Endometrium (tissue), 2 donors: Measurements from ENCODE around the gene MOSPD3.

Experiments used
- FAIRE-seq: peaks from 2 replicates; lab custom pipeline; 2012; peaks lifted over from hg19 to GRCh38; lab: Jason Lieb, UNC
- donor health status: control.
- donor health status: control.

MOSPD3 gene

DNA sequence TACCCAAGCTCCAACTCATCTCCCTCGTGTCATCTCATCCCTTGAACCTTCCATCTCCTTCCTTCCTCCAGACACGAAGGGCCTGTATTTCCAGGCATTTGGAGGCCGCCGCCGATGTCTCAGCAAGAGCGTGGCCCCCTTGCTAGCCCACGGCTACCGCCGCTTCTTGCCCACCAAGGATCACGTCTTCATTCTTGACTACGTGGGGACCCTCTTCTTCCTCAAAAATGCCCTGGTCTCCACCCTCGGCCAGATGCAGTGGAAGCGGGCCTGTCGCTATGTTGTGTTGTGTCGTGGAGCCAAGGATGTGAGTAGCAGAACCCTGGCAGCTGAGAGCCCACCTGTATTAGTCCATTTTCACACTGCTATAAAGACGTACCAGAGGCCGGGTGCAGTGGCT lies 20.7 kb upstream of the MOSPD3 start:
- no peak for FAIRE-seq

DNA sequence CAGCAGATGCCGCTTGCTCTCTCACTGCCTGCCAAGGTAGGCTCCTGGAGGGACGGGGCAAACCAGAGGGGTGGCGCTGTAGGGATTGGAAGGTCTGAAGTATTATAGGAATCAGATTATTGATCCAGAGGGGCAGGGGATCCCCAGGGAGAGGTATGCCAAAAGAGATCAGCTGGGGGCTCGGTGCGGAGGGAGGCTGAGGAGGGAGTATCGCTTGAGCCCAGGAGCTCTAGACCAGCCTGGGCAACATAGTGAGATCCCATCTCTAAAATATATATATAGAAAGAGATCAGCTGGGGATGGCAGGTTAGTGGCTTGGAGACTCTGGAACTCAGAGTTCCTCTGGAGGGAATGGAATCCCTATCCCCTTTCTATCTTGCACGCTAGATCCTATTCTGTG lies 17.2 kb upstream of the MOSPD3 start:
- FAIRE-seq: no peak

GRCh38 chr7:100598425-100598824 lies 13.9 kb upstream of the MOSPD3 start:
- FAIRE-seq: no peak

DNA sequence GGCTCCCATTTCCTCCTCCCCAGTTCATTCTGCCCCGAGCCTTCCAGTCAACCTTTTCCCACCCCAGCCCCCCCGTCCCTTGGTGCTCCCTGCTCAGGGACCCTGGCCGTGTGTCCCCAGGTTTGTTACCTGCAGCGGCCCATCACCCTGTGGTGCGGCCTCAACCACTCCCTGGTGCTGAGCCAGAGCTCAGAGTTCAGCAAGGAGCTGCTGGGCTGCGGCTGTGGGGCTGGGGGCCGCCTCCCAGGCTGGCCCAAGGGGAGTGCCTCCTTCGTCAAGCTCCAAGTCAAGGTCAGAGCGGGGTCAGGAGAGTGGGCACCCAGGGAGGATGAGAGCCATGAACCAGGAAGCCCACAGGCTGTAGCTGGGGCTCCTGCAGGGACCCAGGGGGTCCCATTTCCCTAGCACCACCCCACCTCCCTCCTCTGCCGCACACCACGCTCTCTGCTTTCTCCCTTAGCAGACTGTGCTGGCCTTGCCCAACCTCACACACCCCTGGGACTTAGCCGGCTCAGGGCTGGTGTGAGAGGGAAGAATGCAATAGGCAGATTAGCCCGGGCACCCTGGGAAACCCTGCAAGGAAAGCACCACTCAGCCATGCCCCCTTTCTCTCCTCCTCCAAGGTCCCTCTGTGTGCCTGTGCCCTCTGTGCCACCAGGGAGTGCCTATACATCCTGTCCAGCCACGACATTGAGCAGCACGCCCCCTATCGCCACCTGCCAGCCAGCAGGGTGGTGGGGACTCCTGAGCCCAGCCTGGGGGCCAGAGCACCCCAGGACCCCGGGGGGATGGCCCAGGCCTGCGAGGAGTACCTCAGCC lies 12.2 kb upstream of the MOSPD3 start:
- FAIRE-seq: no peak

DNA sequence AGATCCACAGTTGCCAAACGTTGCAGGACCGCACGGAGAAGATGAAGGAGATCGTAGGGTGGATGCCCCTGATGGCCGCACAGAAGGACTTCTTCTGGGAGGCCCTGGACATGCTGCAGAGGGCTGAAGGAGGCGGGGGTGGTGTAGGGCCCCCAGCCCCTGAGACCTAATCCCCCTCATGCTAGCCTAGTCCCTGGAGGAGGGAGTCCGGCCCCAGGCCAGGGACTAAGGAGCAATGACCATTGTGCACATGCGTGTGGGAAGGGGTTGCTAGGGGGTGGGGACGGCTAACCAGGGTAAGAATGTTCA lies 11.7 kb upstream of the MOSPD3 start:
- FAIRE-seq: no peak

DNA sequence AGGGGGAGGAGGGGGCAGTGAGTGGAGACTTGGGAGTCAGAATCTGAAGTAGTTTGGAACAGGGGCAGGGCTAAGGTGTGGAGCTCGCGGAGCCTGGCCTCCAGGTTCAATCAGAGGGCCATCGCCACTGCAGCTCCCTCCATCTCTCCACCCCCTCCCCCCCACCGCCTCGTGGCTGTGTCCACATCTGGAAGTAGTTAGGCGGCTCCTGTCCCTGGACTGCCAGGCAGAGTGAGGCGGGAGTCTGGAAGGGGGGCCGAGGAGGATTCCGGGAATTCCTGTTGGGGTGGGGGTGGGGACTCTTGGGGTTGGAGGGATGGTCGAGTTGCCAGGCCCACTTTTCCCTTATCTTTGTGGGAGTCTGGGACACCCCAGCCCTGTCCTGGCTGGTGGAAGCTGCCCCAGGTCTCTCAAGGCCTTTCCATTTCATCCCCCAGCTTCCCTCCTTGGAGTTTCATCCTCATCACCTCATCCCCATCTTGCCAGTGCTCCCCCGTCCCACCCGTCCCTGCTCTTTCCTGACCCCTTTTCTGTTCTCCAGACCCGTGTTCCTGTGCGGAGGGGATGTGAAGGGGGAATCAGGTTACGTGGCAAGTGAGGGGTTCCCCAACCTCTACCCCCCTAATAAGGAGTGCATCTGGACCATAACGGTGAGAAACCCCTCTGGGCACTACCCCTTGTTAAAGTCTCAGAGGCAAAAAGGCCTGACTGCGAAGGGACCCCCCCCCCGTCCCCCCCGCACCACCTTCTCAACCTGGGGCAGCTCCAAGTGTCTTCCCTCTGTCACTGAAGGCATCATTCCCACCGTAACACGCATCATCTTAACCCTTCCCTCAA lies 9.2 kb upstream of the MOSPD3 start:
- FAIRE-seq: no peak

- no peak for FAIRE-seq
Measured at GRCh38 chr7:100603726-100604027, 8.7 kb upstream of the MOSPD3 start.

DNA sequence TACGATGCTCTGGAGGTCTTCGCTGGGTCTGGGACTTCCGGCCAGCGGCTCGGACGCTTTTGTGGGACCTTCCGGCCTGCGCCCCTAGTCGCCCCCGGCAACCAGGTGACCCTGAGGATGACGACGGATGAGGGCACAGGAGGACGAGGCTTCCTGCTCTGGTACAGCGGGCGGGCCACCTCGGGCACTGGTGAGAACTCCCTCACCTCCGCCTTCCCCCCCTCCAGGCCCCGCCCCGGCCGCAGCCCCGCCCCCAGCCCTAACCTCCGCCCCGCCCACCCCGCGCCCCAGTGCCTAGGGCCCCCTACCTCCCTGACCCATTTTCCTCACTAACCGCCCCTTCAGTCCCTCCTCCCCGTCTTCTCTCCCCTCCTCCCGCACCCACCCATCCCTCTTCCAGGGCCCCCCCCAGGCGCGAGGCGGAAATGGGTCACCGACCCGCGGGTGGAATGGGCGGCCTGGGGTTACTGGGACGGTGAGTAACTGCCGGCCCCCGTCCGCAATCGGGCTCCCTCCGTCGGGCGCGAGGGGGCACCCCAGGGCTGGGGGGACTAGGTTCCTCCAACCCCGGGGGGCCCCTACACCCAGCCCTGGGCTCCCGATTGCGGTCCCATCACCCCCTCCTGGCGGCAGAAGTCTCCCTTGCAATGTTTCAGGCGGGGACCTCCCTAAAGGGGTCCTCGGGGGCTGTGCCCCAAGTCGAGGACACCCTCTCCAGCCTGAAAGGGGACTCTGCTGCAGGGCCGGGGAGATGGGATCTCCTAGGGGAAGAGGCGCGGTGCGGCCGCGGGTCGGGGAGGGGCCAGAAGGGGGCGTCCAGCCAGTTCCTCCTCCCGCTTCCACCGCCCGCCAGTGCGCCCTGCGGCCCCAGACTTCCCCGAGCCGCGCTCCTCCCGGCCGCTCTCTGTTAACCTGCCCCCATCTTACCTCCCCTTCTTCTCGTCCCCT lies 8.0 kb upstream of the MOSPD3 start:
- no peak for FAIRE-seq

DNA sequence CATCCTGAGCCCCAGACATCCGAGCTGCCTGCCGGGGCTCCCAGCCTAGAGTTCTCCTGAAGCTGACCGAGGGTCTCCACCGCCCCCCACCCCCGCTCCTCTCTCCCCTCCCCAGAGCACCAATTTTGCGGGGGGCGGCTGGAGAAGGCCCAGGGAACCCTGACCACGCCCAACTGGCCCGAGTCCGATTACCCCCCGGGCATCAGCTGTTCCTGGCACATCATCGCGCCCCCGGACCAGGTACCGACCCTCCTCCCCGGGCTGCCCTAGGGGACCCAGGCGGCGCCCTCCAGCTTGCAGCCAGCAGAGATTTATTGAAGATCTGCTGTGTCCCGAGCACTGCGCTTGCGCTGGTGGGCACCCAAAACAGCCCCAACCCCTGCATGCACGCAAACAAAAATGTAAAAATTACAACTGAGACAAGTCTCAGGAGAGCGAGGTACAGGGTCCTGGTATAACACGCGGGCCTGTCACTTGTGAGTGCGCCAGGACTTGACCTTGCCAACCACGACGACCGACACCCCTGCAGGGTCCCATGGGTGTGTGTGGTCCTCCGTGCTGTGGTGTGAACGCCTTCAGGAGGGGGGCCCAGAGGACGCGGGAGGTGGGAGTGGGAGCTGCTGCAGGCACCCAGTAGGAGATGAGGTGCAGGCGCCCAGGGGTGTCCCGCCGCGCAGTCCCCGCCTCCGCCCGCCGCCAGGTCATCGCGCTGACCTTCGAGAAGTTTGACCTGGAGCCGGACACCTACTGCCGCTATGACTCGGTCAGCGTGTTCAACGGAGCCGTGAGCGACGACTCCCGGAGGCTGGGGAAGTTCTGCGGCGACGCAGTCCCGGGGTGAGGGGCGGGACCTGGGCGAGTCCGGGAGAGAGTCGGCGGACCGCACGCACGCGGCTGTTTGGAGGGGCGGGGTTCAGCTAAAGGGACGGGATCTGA lies 7.1 kb upstream of the MOSPD3 start:
- FAIRE-seq: no peak

DNA sequence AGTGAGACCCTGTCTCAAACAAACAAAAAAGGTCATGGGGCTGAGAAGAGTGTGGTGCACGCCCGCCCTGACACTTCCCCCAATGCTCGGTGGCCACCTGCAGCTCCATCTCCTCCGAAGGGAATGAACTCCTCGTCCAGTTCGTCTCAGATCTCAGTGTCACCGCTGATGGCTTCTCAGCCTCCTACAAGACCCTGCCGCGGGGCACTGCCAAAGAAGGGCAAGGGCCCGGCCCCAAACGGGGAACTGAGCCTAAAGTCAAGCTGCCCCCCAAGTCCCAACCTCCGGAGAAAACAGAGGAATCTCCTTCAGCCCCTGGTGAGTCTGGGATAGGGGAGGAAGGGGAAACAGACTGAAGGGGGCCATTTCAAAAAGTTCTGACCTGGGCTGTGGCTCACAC lies 6.0 kb upstream of the MOSPD3 start:
- FAIRE-seq: no peak

DNA sequence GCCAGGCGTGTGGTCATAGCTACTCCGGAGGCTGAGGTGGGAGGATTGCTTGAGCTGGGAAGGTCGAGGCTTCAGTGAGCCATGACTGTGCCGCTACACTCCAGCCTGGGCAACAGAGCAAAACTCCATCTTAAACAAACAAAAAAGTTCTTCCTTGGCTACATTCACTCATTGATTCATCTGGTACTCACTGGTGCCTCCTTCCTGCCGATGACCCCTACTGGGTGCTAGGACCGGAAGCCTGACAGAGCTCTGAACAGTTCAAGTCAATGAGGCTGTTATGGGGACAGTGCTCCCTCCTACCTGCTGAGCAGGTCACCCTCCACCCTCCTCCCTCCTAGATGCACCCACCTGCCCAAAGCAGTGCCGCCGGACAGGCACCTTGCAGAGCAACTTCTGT lies 5.2 kb upstream of the MOSPD3 start:
- no peak for FAIRE-seq

- FAIRE-seq: no peak
Measured at GRCh38 chr7:100609958-100610357, 2.4 kb upstream of the MOSPD3 start.

- FAIRE-seq: no peak
Measured at GRCh38 chr7:100612730-100613390, 520 bp downstream of the MOSPD3 start.

DNA sequence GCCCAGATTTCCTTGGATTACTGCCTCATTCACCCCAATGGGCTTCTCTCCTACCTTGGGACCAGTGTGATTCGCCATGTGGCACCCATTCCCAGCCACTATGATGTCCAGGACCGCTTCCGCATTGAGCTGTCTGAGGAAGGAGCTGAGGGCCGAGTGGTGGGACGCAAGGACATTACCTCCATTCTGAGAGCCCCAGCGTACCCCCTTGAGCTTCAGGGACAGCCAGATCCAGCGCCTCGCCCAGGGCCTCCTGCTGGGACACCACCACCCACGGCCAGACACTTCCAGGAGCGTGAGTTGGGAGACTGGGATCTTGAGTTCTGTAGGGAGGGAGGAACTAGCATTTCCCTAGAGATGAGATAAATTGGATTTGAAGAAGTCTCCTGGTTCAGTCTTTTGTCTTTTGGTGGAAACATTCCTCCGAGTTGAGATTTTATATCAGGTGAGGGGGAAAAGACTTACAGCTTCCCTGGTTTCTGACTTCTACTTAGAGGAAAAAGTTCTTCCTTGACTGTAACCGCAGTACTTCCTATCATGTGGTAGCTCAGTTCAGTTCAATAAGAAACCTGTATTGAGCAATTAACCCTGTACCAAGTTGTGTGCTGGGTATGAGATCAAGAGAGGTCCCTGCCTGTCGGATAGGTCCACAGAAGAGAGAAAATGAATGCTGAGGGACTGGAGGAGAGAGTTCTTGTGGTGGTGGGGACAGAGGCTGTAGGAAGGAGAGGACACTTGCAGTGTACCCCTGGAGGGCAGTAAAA lies 1.3 kb downstream of the MOSPD3 start:
- FAIRE-seq: no peak

DNA sequence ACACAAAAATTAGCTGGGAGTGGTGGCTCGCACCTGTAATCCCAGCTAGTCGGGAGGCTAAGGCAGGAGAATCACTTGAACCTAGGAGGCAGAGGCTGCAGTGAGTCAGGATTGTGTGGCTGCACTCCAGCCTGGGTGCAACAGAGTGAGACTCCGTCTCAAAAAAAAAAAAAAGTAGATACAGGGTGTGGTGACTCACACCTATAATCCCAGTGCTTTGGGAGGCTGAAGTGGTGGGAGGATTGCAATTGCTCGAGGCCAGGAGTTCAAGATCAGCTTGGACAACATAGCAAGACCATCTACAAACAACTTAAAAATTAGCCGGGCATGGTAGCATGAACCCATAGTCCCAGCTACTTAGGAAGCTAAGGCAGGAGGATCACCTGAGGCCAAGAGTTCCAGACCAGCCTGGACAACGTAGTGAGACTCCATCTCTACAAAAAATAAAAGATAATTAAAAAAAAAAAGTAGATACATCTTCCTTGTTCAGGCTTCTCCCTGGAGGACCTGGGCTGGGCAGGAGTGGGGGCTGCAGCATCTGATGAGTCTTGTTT lies 2.0 kb downstream of the MOSPD3 start:
- FAIRE-seq: no peak

GRCh38 chr7:100620239-100620638 lies 7.9 kb downstream of the MOSPD3 start:
- no peak for FAIRE-seq

DNA sequence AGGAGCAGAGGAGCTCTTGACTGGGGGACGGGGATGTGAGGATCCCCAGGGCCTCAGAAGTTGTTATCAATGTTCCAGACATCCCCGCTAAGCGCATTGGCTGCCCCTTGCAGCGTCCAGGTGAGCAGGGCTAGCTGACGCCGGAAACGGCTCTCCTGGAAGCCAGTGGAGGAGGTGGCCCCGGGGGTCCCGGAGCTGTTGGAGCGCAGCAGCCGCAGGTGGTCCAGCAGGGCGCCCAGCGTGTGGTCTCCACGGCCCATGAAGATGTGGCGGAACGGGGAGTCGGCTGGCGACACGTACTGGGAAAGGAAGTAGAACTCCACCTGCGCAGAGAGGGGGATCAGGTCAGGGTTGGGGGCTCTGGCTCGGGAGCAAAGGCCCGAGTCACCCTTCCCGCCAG lies 8.5 kb downstream of the MOSPD3 start:
- no peak for FAIRE-seq

DNA sequence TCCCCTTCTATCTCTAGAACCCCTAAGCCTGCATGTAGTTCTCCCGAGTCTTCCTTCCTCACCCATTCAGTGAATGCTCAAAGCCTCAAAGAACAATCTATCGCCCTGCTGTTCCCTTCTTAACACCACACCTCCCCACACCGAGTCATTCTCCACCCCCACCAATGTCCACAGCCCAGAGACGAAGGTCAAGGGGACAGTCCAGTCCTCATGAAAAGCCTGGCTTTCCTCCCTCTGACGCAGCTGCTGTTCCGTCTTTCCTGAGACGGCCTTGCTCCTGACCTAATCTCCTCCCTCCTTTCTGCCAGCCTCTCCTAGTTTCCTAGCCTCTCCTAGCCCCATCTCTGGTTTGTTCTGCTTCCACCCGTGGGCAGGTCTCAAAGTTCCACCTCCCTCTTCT lies 9.2 kb downstream of the MOSPD3 start:
- FAIRE-seq: no peak

- FAIRE-seq: no peak
Measured at GRCh38 chr7:100623951-100624824, 11.8 kb downstream of the MOSPD3 start.
